GM23338 (cell line): ENCODE data around the gene EZH1. TPM values are rescaled to one million over a fixed set of nuclear protein-coding genes. Genes with fewer than 3 reads are reported as not detected.

Source experiments
- ATAC-seq: fragments of 200-7000 bp; cut with Tn5 transposase; 3 replicates; pipeline ENCODE4 v1.9.1; 2020
- DNase-seq: peaks from one replicate; pipeline ENCODE4 v3.0.0-alpha.2; 2015; ENCODE audit warnings: low spot score
- H2AFZ ChIP-seq: fragments of 200-600 bp; sonication (generic); 2 replicates; pipeline ENCODE4 v1.8.0; 2016; ENCODE audit warnings: antibody characterized with exemption, mild to moderate bottlenecking, moderate library complexity
- H3F3A ChIP-seq: fragments of 200-600 bp; sonication (generic); replicated peaks from 2 replicates; pipeline ENCODE4 v1.8.0; 2017; ENCODE audit warnings: antibody characterized with exemption, mixed run types, low read depth
- H3K27ac ChIP-seq: fragments of 200-600 bp; sonication (generic); 2 replicates; pipeline ENCODE4 v1.6.1; 2016; ENCODE audit warnings: low read depth
- H3K27me3 ChIP-seq: fragments of 200-600 bp; sonication (generic); 2 replicates; pipeline ENCODE4 v1.8.0; 2016; ENCODE audit warnings: mild to moderate bottlenecking, mixed run types, moderate library complexity; ENCODE audit not compliant: insufficient read depth
- H3K36me3 ChIP-seq: fragments of 200-600 bp; sonication (generic); 2 replicates; pipeline ENCODE4 v1.8.0; 2016; ENCODE audit warnings: mild to moderate bottlenecking; ENCODE audit not compliant: insufficient read depth
- H3K4me1 ChIP-seq: fragments of 200-600 bp; sonication (generic); 2 replicates; pipeline ENCODE4 v1.8.0; 2016; ENCODE audit warnings: mild to moderate bottlenecking, moderate library complexity; ENCODE audit not compliant: insufficient read depth
- H3K4me2 ChIP-seq: fragments of 200-600 bp; sonication (generic); 2 replicates; pipeline ENCODE4 v1.7.1; 2017; ENCODE audit warnings: mixed run types
- H3K4me3 ChIP-seq: fragments of 200-600 bp; sonication (generic); 2 replicates; pipeline ENCODE4 v1.6.1; 2016; ENCODE audit warnings: mixed run types
- H3K79me2 ChIP-seq: fragments of 200-600 bp; sonication (generic); replicated peaks from 2 replicates; pipeline ENCODE4 v1.8.0; 2017; ENCODE audit warnings: mild to moderate bottlenecking; ENCODE audit not compliant: insufficient read depth
- H3K9me2 ChIP-seq: fragments of 200-600 bp; sonication (generic); 2 replicates; pipeline ENCODE4 v1.8.0; 2017; ENCODE audit not compliant: insufficient read depth
- H4K20me1 ChIP-seq: fragments of 200-600 bp; sonication (generic); replicated peaks from 2 replicates; pipeline ENCODE4 v1.8.0; 2017; ENCODE audit warnings: mild to moderate bottlenecking; ENCODE audit not compliant: insufficient read depth
- H3K27ac Mint-ChIP-seq: 2 replicates; pipeline ENCODE4 v1.8.0; 2020; ENCODE audit warnings: inconsistent platforms, mild to moderate bottlenecking, moderate library complexity, mixed read lengths
- H3K27me3 Mint-ChIP-seq: 3 replicates; pipeline ENCODE4 v1.8.0; 2022; ENCODE audit warnings: low read depth, mild to moderate bottlenecking, moderate library complexity, mixed read lengths, inconsistent platforms; ENCODE audit not compliant: insufficient read depth, poor library complexity
- H3K36me3 Mint-ChIP-seq: 3 replicates; pipeline ENCODE4 v1.8.0; 2021; ENCODE audit warnings: low read depth, mild to moderate bottlenecking, inconsistent platforms, moderate library complexity, mixed read lengths
- H3K4me1 Mint-ChIP-seq: 3 replicates; pipeline ENCODE4 v1.8.0; 2020; ENCODE audit warnings: mild to moderate bottlenecking, inconsistent platforms, mixed read lengths
- H3K4me3 Mint-ChIP-seq: 3 replicates; pipeline ENCODE4 v1.8.0; 2021; ENCODE audit warnings: moderate library complexity, mild to moderate bottlenecking, inconsistent platforms, mixed read lengths
- H3K9me3 Mint-ChIP-seq: 3 replicates; pipeline ENCODE4 v1.8.0; 2020; ENCODE audit warnings: moderate library complexity, mild to moderate bottlenecking, inconsistent platforms, mixed read lengths
- ETS1 ChIP-seq: IDR thresholded peaks from 2 replicates; pipeline ENCODE4 v1.6.1; 2016; ENCODE audit warnings: antibody characterized with exemption
- EZH2 ChIP-seq: fragments of 200-600 bp; sonication (generic); IDR thresholded peaks from one replicate; pipeline ENCODE4 v1.8.0; 2017; ENCODE audit warnings: antibody characterized with exemption, mild to moderate bottlenecking, low read depth; ENCODE audit not compliant: unreplicated experiment
- EZH2phosphoT487 ChIP-seq: fragments of 200-600 bp; sonication (generic); IDR thresholded peaks from one replicate; pipeline ENCODE4 v1.8.1; 2018; ENCODE audit warnings: antibody characterized with exemption; ENCODE audit not compliant: unreplicated experiment
- JUNB ChIP-seq: IDR thresholded peaks from one replicate; pipeline ENCODE4 v1.6.1; 2016; ENCODE audit warnings: antibody characterized with exemption; ENCODE audit not compliant: unreplicated experiment
- NANOG ChIP-seq: IDR thresholded peaks from 2 replicates; pipeline ENCODE4 v1.6.1; 2016; ENCODE audit warnings: antibody characterized with exemption, borderline replicate concordance
- POLR2AphosphoS5 ChIP-seq: IDR thresholded peaks from 2 replicates; pipeline ENCODE4 v1.6.1; 2016; ENCODE audit warnings: antibody characterized with exemption, low read depth
- ZNF114 ChIP-seq: fragments of 250-450 bp; sonication (Bioruptor Pico); IDR thresholded peaks from 2 replicates; pipeline ENCODE4 v1.5.0; 2020; ENCODE audit warnings: mild to moderate bottlenecking, moderate library complexity
- ZNF331 ChIP-seq: fragments of 250-450 bp; sonication (Bioruptor Pico); IDR thresholded peaks from 2 replicates; pipeline ENCODE4 v1.5.0; 2020; ENCODE audit warnings: low read depth, mild to moderate bottlenecking, moderate library complexity
- polyA plus RNA-seq: library from polyadenylated mRNA; unstranded; fragments of >200 nt; fragmentation: Nextera tagmentation; extraction: Ambion mirVana; gene quantifications from 2 replicates; pipeline ENCODE4 v1.2.1, GENCODE V29; 2016
- total RNA-seq: library from RNA; depleted of rRNA; stranded (reverse); fragments of >200 nt; shearing (Covaris generic); gene quantifications from 2 replicates; pipeline ENCODE4 v1.2.3, GENCODE V29; 2014
- TF ChIP-seq, protein P1 (sequence below): IDR thresholded peaks from one replicate; pipeline ENCODE4 v1.6.1; 2018; ENCODE audit warnings: antibody characterized with exemption; ENCODE audit not compliant: unreplicated experiment

The EZH1 gene
- total and polyA plus RNA-seq, 2 experiments from 2014 or later, result 16.9 to 18.0 TPM

DNA sequence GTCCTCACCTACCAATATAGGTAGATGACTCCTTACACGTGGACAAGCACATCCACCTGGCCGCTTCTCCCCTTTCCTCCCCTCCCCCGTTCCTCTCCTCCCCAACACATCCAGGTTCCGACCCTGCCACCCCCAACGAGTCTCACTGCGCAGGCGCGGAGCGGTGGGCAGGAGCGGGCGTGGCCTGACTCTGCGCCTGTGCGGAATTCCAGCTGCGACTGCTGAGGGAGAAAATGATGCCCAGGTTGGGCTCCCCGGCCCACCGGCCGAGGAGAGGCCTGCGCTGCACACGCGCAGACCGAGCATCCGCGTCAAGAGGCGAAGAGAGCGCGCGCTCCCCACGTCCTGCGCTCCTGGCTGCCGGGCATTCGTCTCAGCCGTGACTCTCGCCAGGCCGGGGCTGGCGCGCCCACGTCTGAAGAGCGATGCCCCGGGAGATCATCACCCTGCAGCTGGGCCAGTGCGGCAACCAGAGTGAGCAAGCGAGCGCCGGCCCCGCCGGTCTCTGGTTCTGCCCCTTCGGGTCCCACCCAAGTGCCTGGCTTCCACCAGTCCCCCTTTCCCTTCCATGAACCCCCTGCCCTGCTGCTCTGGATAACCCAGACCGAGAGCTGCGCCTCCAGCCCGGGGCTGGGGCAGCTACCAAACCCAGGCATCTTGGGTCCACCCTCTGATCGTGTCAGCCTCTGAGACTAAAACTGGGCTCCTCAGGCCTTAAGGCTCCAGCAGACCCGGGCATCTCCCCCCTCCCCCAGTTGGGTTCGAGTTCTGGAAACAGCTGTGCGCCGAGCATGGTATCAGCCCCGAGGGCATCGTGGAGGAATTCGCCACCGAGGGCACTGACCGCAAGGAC is 85.5 kb downstream of the EZH1 start, which contains the start of gene TUBG2:
Gene TUBG2, plus strand, starts transcription at position 206 of the 853 bp plus-strand sequence. Its CDS starts 220 bp downstream, at position 426.
- no peaks in the 10 kb centered on the region; the same call in 1 of the 2 replicates for H4K20me1 ChIP-seq
- no peaks in the 10 kb centered on the region for H3K79me2 ChIP-seq
- peak within 1 kb of the TSS; percentile 98 for H3K4me2 ChIP-seq
- peaks cover 4% of the 10 kb centered on the region; the same call in 1 of the 3 replicates for H3K9me3 Mint-ChIP-seq
- H3K9me2 ChIP-seq, result no peaks in the 10 kb centered on the region
- H3K27ac ChIP-seq, result peak within 1 kb of the TSS; percentile 53; the same call in 1 of the 2 replicates
- peak; percentile 96 for DNase-seq
- peaks cover 6% of the 10 kb centered on the region for H3K4me1 ChIP-seq
- H3K4me3 Mint-ChIP-seq, result peak within 1 kb of the TSS; percentile 87
- H2AFZ ChIP-seq, result peak within 1 kb of the TSS; percentile 77
- no peak within 1 kb of the TSS for H3K27ac Mint-ChIP-seq
- H3F3A ChIP-seq, result no peaks in the 10 kb centered on the region
- H3K36me3 ChIP-seq, result no peaks in the 10 kb centered on the region
- TF ChIP-seq, protein P1, sequence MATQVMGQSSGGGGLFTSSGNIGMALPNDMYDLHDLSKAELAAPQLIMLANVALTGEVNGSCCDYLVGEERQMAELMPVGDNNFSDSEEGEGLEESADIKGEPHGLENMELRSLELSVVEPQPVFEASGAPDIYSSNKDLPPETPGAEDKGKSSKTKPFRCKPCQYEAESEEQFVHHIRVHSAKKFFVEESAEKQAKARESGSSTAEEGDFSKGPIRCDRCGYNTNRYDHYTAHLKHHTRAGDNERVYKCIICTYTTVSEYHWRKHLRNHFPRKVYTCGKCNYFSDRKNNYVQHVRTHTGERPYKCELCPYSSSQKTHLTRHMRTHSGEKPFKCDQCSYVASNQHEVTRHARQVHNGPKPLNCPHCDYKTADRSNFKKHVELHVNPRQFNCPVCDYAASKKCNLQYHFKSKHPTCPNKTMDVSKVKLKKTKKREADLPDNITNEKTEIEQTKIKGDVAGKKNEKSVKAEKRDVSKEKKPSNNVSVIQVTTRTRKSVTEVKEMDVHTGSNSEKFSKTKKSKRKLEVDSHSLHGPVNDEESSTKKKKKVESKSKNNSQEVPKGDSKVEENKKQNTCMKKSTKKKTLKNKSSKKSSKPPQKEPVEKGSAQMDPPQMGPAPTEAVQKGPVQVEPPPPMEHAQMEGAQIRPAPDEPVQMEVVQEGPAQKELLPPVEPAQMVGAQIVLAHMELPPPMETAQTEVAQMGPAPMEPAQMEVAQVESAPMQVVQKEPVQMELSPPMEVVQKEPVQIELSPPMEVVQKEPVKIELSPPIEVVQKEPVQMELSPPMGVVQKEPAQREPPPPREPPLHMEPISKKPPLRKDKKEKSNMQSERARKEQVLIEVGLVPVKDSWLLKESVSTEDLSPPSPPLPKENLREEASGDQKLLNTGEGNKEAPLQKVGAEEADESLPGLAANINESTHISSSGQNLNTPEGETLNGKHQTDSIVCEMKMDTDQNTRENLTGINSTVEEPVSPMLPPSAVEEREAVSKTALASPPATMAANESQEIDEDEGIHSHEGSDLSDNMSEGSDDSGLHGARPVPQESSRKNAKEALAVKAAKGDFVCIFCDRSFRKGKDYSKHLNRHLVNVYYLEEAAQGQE, result no peak
- TF ChIP-seq POLR2AphosphoS5, result peak; percentile 81
- H3K4me1 Mint-ChIP-seq, result peaks cover 13% of the 10 kb centered on the region
- ATAC-seq, result peak; percentile 88
- H3K4me3 ChIP-seq, result peak within 1 kb of the TSS; percentile 93
- peaks cover 20% of the 10 kb centered on the region for H3K36me3 Mint-ChIP-seq
- H3K27me3 Mint-ChIP-seq, result peaks cover 12% of the 10 kb centered on the region
- H3K27me3 ChIP-seq, result no peaks in the 10 kb centered on the region

DNA sequence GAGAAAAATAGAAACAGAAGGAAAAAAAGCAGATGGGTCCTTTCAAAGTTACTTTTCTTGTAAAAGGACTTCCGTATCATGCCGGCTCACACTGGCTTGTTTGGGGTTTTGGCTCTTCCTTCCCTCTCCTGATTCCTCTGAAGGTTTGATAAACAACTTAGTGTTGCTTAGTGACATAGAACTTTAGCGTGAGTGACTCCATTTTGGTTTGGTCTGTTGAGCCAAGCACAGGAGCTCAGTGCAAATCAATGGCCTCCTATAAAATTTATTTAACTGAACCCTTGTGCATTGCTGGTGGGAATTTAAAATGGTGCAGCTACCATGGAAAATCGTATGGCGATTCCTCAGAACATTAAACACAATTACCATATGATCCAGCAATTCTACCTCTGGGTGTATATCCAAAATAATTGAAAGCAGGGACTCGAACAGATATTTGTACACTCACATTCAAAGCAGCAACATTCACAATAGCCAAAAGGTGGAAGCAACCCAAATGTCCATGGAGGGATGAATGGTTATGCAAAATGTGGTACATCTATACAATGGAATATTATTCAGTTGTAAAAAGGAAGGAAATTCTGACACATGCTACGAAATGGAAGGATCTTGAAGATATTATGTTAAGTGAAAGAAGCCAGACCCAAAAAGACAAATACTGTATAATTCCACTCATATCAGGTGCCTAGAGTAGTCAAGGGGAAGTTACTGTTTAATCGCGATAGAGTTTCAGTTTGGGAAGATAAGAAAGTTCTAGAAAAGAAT is 86.8 kb downstream of the EZH1 start:
- H3K36me3 Mint-ChIP-seq, result peaks cover 15% of the 10 kb centered on the region; the same call in 2 of the 3 replicates
- Histone ChIP-seq H3F3A (0 out of 2 replicates have a peak, but pooled peaks cover 8% of the 10 kb centered on the region), H3K27ac (no peak overlapping the region), H4K20me1 (no peaks in the 10 kb centered on the region; the same call in 1 of the 2 replicates), H3K4me2 (no peak overlapping the region), H3K9me2 (no peaks in the 10 kb centered on the region), H3K4me3 (no peak overlapping the region), H3K79me2 (no peaks in the 10 kb centered on the region), H3K36me3 (no peaks in the 10 kb centered on the region), H3K4me1 (peaks cover 9% of the 10 kb centered on the region), H2AFZ (no peak overlapping the region), H3K27me3 (0 out of 2 replicates have a peak, but pooled peaks cover 1% of the 10 kb centered on the region)
- H3K27ac Mint-ChIP-seq, result no peak overlapping the region
- DNase-seq, result no peak
- H3K27me3 Mint-ChIP-seq, result peaks cover 12% of the 10 kb centered on the region
- peak overlapping the region; percentile 87; the same call in 2 of the 3 replicates for H3K4me3 Mint-ChIP-seq
- peaks cover 4% of the 10 kb centered on the region; the same call in 1 of the 3 replicates for H3K9me3 Mint-ChIP-seq
- H3K4me1 Mint-ChIP-seq, result peaks cover 21% of the 10 kb centered on the region
- no peak for ATAC-seq
- no peak for TF ChIP-seq ZNF331 (CRISPR knock-in tag)
- no peak for TF ChIP-seq EZH2phosphoT487
- TF ChIP-seq, protein P1, result no peak
- TF ChIP-seq ETS1, result no peak
- no peak for TF ChIP-seq NANOG
- TF ChIP-seq JUNB, result no peak
- TF ChIP-seq EZH2, result no peak
- no peak for TF ChIP-seq POLR2AphosphoS5
- TF ChIP-seq ZNF114 (CRISPR knock-in tag), result no peak
